Hematopoietic multipotent progenitor cell treated with erythropoietin and hydrocortisone succinate and interleukin-3 and kit ligand, for 17 days (in vitro differentiated cells): ENCODE measurements around the gene ARHGEF38.

ENCODE experiments used
- DNase-seq: peaks from one replicate; pipeline ENCODE4 v3.0.0-alpha.2; 2015; ENCODE audit warnings: low spot score

Gene ARHGEF38

DNA sequence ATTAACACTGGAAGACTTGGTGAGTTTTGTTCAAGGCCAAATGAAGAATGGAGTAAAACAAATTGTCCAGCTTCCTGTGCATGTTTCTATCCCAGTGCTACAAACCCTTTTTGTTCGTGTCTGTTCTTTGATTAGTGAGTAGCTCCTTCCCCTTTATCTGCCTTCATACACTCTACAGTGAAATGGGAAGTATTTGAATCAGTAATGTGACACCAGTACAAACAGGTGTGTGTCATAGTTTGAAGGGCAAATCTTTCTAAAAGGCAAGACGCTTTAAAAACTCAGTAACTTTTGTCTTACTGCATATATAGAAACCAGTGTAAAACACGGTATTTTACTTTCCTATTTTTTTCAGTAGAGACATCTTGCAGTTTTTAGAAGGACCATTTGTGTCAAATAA is 5.9 kb downstream of the ARHGEF38 start:
- DNase-seq, result no peak

DNA sequence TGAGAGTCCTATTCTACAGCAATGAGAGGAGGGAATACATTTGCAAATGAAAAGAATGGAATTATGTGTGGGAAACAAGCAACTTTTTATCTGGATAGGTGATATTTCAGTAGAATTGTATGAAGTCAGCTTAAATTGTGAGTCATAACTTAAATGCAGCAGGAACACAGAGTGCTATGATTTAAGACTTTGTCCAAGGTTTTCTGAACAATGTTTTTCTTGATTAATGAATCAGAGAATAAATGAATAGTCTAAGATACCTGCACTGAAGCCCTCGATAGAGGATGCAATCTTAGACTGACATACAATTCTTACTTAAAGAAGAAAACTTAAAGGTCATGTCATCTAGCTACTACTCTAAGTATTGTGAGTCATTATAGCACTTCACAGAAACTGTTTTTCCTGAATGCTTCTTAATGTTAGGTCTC is 8.0 kb downstream of the ARHGEF38 start:
- no peak for DNase-seq

DNA sequence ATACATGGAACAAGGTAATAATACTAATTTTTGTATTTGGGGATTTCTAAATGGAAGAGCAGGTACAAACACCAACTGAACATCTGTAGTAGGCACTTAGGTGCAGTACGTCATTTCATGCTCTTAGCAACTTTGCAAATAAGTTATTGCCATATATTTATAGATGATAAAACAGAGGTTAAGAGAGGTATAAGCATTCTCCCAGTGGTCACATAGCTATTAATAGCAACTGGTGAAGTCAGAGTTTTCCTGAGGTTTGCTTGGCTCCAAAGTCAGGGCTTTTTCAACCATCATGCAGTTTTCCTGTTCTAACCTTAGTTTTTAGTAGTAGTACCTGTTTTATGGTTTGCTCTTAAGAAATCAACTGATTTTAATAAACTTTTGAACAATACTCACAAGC is 10.9 kb downstream of the ARHGEF38 start:
- no peak for DNase-seq

DNA sequence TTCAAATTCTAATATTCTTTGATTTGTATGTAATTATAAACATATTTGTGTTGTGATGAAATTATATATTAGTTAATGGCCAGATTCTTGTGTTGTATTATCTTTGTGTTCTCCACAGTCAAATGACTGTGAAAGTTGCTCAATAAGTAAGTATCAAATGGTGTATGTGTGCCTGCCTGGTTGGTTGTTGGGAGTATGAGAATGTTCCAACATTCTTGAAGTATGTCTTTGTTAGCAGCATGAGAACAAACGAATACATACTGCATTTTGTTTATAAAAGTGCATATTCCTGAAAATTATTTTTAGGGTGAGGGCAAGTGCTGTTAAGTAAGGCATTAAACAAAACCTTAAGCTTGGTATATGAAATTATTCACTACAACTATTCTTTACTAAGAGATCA is 16.2 kb downstream of the ARHGEF38 start:
- DNase-seq, result no peak

DNA sequence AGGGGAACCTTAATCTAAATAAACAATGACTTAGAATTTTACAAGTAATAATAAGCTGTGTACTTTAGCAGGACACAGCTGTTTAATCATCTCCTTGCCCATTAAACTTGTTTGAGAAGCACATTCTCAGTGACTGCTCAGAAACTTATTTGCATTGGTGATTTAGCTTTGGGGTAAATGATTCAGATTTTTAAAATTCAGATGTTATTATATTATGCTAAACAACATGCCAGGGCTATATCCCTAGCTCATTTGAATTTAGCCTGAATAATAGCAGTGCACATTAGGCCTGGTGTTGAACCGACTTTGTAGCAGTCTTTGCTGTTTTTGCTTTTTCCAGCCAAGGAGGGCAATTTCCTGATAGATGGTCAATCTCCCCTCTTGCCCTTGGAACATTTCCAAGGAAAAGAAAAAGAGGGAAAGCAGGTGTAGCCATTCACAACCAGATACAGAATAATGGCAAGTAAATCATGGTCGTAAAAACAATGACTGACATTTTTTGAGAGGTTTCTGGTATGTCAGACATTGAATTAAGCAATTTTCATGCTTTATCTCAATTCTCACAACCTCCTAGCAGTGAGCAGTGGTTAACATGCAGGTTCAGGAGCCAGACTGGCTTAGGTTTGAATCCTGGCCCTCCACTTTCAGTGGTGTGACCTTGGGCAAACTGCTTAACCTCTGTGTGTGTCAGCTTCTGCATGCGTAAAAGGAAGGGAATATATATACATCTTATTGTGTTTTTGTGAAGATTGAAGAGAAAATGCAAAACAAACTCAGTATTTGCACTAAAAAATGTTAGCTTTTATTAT is 16.8 kb downstream of the ARHGEF38 start:
- no peak for DNase-seq

DNA sequence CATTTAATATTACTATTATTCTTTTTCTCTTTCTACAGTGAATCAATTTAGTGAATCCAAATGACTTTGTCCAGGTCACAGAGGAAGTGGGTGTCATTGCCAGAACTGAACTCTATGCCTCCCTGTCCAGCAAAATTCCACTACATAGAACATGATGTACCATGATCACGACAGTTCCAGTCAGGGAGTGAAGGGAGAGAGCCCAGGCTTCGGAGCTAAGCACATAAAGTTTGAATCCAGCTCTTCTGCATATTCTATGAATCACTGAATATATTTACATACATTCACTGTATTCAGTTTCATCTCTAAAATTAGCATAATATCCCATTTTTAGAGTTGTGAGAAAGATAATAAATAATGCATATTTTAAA is 17.4 kb downstream of the ARHGEF38 start:
- DNase-seq, result no peak

DNA sequence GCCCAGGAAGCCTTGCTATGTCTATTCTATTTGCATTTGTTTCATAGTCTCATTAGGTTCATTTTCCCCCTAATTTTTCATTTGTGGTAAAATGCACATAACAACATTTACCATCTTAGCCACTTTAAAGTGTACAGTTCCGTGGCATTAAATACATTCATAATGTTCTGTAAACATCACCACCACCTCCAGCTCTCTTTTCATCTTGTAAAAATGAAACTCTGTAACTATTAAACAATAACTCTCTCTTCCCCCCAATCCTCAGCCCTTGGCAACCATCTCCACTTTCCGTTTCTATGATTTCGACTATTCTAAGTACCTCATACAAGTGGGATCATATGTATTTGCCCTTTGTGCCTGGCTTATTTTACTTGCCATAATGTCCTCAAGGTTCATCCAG is 19.9 kb downstream of the ARHGEF38 start:
- DNase-seq, result no peak

DNA sequence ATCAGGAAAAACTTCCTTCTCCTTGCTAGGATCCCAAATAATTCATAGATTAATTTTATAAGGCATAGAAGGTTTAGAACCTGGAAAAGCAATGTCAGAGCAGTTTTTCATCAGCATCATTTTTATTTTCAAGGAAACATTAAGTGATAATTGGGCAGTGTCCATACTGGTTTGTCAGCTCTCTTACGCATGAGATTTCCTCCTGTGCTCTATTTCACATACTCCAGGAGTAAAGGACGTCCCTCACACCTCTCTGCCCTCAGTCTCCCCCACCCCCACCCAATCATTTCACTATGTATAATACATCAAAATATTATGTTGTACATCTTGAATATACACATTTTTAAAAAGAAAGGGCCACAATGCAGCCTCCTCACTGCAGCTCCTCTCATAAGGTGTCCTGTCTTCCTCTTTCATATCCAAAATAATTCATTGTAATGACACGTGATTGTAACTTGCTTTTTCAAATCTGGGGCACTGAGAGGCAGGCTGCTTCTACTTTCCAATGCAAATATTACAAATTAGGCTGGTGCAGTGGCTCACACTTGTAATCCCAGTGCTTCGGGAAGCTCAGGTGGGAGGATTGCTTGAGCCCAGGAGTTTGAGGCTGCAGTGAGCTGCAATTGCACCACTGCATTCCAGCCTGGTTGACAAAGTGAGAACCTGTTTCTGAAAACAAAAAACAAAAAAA is 34.4 kb downstream of the ARHGEF38 start:
- no peak for DNase-seq

DNA sequence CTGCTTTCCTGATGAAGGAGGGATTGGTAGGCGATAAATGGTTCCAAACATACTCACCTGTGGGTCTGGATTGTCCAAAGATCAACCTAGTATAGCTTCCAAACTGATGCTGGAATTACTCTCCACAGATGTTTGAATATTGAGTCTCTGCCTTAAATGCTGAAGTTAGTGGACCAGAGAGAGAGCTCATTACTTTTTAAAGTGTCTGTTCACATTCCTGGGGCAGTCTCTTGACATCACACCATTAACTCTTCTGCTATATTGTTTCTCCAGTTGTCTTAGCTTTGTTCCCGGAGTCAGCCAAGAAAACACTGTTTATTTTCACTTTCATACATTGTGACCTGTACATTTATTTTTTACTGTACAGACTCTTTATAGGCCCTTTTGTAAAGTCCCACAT is 35.4 kb downstream of the ARHGEF38 start:
- DNase-seq, result no peak

DNA sequence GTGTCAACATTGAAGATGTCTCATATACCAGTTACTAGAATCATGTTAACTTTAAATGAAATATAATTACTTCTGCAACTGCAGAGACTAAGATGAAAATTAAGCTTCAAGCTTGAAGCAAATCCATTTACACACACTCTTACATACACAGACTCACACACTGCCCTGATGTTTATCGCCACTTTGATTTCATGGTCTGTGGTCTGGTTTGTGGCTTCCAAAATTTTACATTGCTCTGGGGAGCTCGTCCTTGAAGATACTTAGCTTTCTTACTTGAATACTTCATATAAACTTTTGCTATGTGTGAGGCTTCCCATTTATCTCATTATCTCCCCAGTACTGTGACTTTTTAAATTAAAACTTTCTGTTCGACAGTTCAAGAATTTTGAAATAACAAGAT is 35.8 kb downstream of the ARHGEF38 start:
- no peak for DNase-seq

DNA sequence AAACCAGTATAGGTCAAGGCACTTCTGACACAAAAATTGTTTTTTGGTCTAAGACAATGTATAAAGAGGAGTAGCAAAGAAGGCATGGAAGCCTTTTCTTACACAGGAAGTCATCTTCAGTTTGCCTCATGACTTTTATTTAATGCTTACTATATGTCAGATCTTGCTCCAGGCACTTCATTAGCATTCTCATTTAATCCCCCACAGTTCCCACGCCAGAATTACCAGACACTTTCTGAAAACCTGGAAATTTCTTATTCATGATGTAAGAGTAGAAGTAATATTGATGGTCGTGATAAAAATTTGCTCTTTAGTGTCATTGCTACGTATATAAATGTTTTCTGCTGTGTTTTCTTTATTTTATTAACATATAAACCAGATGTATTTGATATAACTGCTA is 39.2 kb downstream of the ARHGEF38 start:
- no peak for DNase-seq

DNA sequence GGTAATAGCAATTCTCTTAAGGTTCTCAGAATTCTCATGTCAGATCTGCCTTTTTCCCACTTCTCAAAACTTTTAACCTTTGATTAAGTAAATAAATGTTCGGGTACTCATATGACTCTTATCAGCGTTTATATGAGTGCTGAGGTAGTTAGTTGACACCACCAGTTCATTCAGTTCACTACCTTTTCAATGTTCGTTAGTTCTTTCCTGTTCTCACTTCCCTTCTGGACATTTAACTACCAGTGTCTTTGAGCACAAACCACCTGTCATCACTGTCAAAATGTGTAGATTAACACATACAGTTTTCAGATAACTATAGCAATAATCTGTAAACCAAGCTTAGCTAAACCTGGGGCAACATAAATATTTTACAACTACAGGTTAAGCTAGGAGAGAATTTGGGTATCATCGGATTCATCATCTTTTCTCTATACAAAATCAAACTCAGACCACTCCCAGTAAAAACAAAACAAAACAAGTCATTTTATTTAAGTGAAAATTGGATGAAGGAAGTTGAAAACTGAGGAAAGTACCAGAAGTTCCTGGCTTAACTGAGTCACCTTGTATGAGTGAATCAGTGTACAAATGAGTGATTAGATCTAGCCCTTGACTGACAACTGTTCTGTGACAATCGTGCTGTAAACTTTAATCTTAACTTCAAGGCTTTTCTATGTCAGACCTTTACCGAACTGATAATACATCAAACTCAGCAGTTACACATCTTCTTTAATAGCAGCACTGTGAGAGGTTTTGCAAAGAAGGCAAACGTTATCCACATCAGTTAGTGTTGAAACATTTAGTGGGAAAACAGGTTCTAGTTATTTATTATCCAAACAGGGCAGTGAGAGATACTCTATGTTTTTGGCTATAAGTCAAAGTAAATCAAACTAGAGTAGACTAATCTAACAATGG is 41.9 kb downstream of the ARHGEF38 start:
- no peak for DNase-seq

DNA sequence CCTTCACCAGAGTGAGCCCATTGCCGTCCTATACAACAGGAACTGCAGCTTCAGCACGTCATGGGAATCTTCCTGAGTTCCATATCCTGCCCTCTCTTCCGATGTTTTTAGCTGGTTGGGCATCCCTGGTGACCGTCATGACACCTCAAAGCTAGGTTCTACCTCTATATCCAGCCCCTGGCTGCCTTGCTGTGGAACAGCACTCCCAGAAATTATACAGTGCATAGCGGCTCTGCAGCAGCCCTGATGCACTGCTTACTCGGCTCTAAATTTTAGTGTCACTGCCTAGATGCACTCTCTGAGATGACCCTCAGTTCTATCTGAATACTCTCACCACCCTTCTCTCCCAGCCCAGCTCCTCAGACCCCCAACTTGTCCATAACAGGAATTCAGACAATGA is 44.3 kb downstream of the ARHGEF38 start:
- no peak for DNase-seq

DNA sequence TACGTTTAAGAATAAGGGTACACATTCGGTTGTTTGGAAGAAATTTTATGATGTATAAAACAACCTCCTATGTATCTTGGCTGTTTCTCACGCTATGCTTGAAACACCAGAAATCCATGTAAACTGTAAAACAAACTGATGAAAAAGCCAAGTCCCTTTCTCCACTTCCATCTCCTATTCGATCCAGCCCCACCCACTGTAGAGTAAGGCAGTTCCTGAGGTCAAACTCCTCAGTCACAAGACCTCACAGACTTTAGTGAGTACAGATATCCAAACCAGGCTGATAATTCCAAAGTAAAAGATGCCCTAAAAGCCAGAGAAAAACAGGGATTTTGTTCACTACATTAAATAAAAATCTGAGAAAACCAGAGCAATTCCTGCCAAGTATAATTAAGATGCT is 45.6 kb downstream of the ARHGEF38 start:
- no peak for DNase-seq

DNA sequence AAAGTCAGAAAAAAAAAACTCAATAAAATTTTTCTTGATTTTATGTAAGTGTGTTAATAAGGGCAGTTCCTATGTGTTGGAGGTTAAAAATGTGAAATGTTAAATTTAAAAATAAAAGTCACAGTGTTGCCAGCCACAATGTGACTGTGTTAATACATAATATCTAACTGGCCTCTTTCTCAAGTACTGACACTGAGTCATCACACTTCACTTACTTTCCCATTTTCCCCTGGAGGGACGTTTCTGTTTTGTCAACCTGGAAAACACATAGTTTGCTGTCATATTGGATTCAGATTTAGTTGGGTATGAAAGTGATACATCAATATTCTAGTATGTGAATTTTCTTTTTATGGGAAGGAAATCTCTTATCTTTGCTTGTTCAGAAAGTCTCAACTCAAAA is 46.4 kb downstream of the ARHGEF38 start:
- no peak for DNase-seq

DNA sequence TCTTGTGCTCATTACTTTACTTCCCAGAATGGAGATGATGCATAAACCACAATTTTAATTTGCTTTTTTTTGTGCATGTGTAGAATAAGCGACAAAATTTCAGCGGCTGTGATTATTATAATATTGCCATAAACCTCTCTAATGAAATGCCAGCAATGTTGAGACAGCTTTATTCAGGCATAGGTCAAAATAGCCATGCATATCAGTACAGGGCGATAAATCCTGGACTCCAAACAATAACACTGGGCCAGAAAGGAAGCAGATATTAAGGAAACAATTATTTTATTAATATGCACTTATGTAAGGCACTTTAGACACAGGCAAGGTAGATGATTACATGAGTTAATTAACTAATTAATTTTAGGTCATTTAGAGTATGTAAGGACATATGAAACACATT is 47.1 kb downstream of the ARHGEF38 start:
- DNase-seq, result no peak

DNA sequence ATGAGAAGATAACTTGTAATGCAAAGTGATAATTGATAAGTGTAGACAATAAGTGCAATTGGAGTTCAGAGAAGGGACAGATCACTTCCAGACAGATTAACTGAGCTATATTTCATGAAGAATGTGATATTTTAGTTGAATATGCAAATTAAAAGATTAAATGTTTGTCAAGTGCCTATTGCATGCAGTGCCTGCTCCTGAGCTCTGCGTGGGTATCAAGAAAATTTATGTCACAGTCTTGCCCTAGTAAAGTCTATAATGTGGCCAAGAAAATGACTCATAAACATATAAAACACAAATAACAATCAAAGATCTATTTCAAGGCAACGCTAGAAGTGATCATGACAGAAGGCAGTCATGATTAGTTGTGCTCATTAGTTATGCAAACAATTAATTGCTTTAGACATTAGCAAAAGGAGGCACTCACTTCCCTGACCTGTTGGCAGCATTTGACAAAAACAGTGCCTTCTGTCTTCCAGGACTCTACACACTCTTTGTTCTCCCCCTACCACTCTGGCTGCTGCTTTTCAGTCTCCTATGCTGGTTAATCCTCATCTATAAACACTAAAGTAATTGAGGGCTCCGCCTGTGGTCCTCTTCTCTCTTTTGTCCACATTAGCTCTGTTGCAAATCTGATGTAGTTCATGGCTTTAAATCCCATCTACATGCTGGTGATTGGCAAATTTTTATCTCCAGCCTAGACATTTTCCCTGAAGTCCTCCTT is 47.7 kb downstream of the ARHGEF38 start:
- no peak for DNase-seq

DNA sequence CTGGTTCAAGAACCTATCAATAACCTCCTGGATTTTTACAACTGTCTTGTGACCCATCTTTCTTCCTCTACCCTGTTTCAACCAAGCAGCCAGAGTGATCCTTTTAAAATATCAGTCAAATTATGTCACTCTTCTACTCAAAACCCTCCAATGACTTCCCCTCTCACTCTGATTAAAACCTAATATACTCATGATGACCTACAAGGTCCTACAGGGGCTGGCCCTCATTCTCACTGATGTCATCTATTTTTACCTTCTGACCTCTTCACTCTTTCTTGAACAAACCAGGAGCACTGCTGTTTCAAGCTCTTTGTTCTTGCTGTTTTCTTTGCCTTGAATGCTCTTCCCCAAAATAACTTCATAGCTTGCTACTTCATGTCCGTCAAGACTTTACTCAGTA is 48.5 kb downstream of the ARHGEF38 start:
- no peak for DNase-seq

DNA sequence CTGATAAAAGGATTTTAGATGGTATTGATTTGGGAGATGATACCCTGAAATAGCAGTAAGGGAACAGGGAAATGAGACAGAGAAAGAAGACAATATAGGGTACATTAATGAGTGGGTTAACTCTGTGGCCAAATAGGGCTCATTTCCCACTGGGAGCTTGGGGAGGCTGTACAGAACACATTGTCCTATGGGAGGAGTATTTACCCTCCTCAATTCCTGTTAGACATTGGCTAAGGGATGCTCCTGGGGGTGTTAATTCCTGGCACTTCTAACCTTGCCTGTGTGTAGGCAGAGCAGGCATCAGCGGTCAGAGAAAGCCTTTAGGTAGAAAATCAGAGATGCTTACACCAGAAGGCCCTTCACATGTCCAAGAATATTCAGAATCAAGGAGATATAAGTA is 49.0 kb downstream of the ARHGEF38 start:
- DNase-seq, result no peak

DNA sequence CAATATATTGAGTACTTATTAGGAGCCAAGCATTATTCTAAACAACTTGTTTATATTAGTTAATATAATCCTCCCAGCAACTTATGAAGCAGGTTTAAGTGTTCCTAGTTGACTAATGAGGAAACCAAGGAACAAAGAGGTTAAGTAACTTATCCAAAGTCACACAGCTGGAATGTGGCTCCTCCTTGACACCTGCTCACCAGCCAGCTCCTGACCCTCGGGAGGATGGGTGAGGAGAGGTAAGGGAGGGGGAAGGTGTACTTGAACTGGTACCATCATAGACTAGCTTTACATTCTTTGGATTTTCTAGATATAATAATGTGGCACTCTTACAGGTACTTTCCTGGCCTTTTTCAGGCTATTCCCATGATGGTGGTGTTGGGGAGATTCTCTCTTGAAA is 50.7 kb downstream of the ARHGEF38 start:
- DNase-seq, result no peak

DNA sequence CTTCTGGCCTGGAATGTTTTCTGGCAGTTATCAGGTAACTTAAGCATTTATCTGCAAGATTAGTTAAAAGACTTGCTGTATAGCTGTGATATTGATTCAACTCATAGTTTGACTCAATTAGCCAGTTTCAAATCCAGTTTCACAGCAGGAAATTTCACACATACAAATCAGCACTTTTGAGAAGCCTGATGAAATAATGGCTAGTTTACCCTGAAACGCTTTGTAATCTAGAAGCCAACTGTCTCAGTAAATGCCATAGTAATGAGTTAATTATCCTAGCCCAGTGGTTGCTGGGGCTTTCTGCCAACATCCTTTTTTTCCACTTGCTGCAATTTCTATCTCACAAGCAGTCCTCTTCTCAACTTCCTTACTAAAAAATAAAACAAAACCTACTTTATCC is 53.1 kb downstream of the ARHGEF38 start:
- no peak for DNase-seq

DNA sequence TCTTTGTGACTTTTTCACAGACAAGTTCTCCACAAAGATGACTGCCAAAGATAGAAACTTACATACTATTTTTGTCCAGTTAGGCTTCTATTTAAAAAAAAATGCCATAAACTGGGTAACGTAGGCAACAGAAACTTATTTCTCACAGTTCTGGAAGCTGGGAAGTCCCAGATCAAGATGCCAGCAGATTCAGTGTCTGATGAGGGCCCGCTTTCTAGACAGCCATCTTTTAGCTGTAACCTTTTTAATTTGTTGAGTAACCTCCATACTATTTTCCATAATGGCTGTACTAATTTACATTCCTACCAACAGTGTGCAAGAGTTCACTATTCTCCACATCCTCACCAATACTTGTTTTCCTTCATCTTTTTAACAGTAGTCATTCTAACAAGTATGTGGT is 55.5 kb downstream of the ARHGEF38 start:
- no peak for DNase-seq
